Neuronal stem cell (in vitro differentiated cells): ENCODE data around the gene SLC7A14.

Experiments
- DNase-seq: peaks from one replicate; pipeline ENCODE4 v3.0.0-alpha.2; 2013; ENCODE audit warnings: low spot score
- H2AFZ ChIP-seq: one replicate; pipeline ENCODE4 v1.6.1; 2013; ENCODE audit warnings: mild to moderate bottlenecking, low read length, inconsistent platforms
- H2AK5ac ChIP-seq: 2 replicates; pipeline ENCODE4 v1.6.1; 2013; ENCODE audit warnings: low read depth, mild to moderate bottlenecking, inconsistent platforms, low read length, moderate library complexity, mixed read lengths
- H2BK120ac ChIP-seq: 2 replicates; pipeline ENCODE4 v1.6.1; 2013; ENCODE audit warnings: low read depth, mild to moderate bottlenecking, inconsistent platforms, low read length, moderate library complexity, mixed read lengths
- H2BK12ac ChIP-seq: one replicate; pipeline ENCODE4 v1.6.1; 2013; ENCODE audit warnings: low read length, inconsistent platforms
- H2BK15ac ChIP-seq: 2 replicates; pipeline ENCODE4 v1.6.1; 2013; ENCODE audit warnings: mild to moderate bottlenecking, low read length, inconsistent platforms, mixed read lengths
- H2BK5ac ChIP-seq: one replicate; pipeline ENCODE4 v1.6.1; 2013; ENCODE audit warnings: inconsistent platforms, mild to moderate bottlenecking, low read length, moderate library complexity
- H3K14ac ChIP-seq: one replicate; pipeline ENCODE4 v1.6.1; 2013; ENCODE audit warnings: low read length, inconsistent platforms
- H3K18ac ChIP-seq: 2 replicates; pipeline ENCODE4 v1.6.1; 2013; ENCODE audit warnings: low read length, inconsistent platforms
- H3K23ac ChIP-seq: 2 replicates; pipeline ENCODE4 v1.6.1; 2013; ENCODE audit warnings: low read depth, mild to moderate bottlenecking, mixed read lengths, low read length, inconsistent platforms; ENCODE audit not compliant: poor library complexity
- H3K27ac ChIP-seq: replicated peaks from 3 replicates; pipeline ENCODE4 v1.5.1; 2013; ENCODE audit warnings: low read length, inconsistent platforms
- H3K27me3 ChIP-seq, 3 experiments: 2 replicates each; pipeline ENCODE4 v1.6.1; 2013; ENCODE audit warnings: low read length in 3 of 3, mild to moderate bottlenecking in 2 of 3, inconsistent platforms in 1 of 3, low read depth in 1 of 3, mixed read lengths in 1 of 3, moderate library complexity in 1 of 3; ENCODE audit not compliant: control insufficient read depth in 3 of 3, insufficient read depth in 3 of 3
- H3K36me3 ChIP-seq, 2 donors: replicated peaks in 1 of 2; 2 replicates each; pipeline ENCODE4 v1.6.1; 2013; ENCODE audit warnings: low read length in 2 of 2; ENCODE audit not compliant: control insufficient read depth in 2 of 2, insufficient read depth in 2 of 2
- H3K4ac ChIP-seq: 2 replicates; pipeline ENCODE4 v1.6.1; 2013; ENCODE audit warnings: inconsistent platforms, mild to moderate bottlenecking, low read length, moderate library complexity
- H3K4me1 ChIP-seq, 2 donors: 1 replicate in 1 of 2; 2 replicates in 1 of 2; pipeline ENCODE4 v1.6.1; 2013; ENCODE audit warnings: low read length in 2 of 2, low read depth in 1 of 2; ENCODE audit not compliant: control insufficient read depth in 2 of 2, insufficient read depth in 1 of 2
- H3K4me2 ChIP-seq: one replicate; pipeline ENCODE4 v1.6.1; 2013; ENCODE audit warnings: mild to moderate bottlenecking, low read length, inconsistent platforms; ENCODE audit not compliant: insufficient read depth, poor library complexity, severe bottlenecking
- H3K4me3 ChIP-seq, 2 donors: 2 replicates each; pipeline ENCODE4 v1.5.1; 2013; ENCODE audit warnings: low read length in 2 of 2, mild to moderate bottlenecking in 2 of 2, inconsistent platforms in 1 of 2, moderate library complexity in 1 of 2
- H3K79me1 ChIP-seq: one replicate; pipeline ENCODE4 v1.6.1; 2013; ENCODE audit warnings: low read depth, mild to moderate bottlenecking, inconsistent platforms, low read length, moderate library complexity
- H3K9ac ChIP-seq: one replicate; pipeline ENCODE4 v1.6.1; 2013; ENCODE audit warnings: mild to moderate bottlenecking, low read depth, low read length, inconsistent platforms; ENCODE audit not compliant: poor library complexity
- H3K9me3 ChIP-seq, 2 donors: replicated peaks in 1 of 2; 2 replicates each; pipeline versions ENCODE3 to v1.6.1; 2013; ENCODE audit warnings: low read length in 2 of 2, mild to moderate bottlenecking in 2 of 2, inconsistent platforms in 1 of 2, low read depth in 1 of 2, mixed read lengths in 1 of 2, moderate library complexity in 1 of 2; ENCODE audit not compliant: control insufficient read depth in 2 of 2, insufficient read depth in 1 of 2
- H4K8ac ChIP-seq: one replicate; pipeline ENCODE4 v1.6.1; 2013; ENCODE audit warnings: low read depth, mild to moderate bottlenecking, inconsistent platforms, low read length, moderate library complexity
- H4K91ac ChIP-seq: one replicate; pipeline ENCODE4 v1.6.1; 2013; ENCODE audit warnings: low read length, low read depth, mild to moderate bottlenecking, inconsistent platforms; ENCODE audit not compliant: poor library complexity
- WGBS, 2 donors: extraction: QIAGEN DNeasy Blood & Tissue Kit; methylation state at CpG; one replicate each; pipeline ENCODE4 v1.1.7; 2013; ENCODE audit warnings: missing lambda C conversion rate in 2 of 2, mixed read lengths in 1 of 2; ENCODE audit not compliant: insufficient read length in 2 of 2, insufficient replicate concordance in 1 of 2; ENCODE audit errors: extremely low coverage in 2 of 2; 5-methylcytosine and 5-hydroxymethylcytosine counted together

The SLC7A14 gene

GRCh38 chr3:170555329-170555728 is 30.5 kb downstream of the SLC7A14 start:
- Histone ChIP-seq H2AK5ac (no peak overlapping the region), H3K9me3 (no peaks in the 10 kb centered on the region), H4K91ac (no peak overlapping the region), H3K36me3 (no peaks in the 10 kb centered on the region), H4K8ac (no peak overlapping the region), H3K4me1 (peaks cover 0 to 2% of the 10 kb centered on the region in 2 donors), H3K4me3 (no peak overlapping the region), H3K9ac (no peak overlapping the region), H3K79me1 (no peaks in the 10 kb centered on the region), H3K27me3 (no peaks in the 10 kb centered on the region), H2BK120ac (no peak overlapping the region), H2BK5ac (no peak overlapping the region), H3K4ac (no peak overlapping the region), H3K27ac (no peak overlapping the region), H2AFZ (no peak overlapping the region), H3K4me2 (peak overlapping the region; percentile 3), H3K23ac (no peak overlapping the region), H2BK15ac (no peak overlapping the region), H2BK12ac (no peak overlapping the region), H3K14ac (no peak overlapping the region), H3K18ac (no peak overlapping the region)
- no peak for DNase-seq
- no CpG with 5 or more reads among the region's 1 CpG for WGBS, 2 donors

- Histone ChIP-seq H3K4me2 (no peak overlapping the region), H3K4me3 (no peak overlapping the region), H2BK5ac (no peak overlapping the region), H3K27me3 (no peaks in the 10 kb centered on the region), H3K27ac (no peak overlapping the region), H4K8ac (no peak overlapping the region), H3K9ac (no peak overlapping the region), H2AFZ (no peak overlapping the region), H3K18ac (no peak overlapping the region), H3K23ac (no peak overlapping the region), H2AK5ac (no peak overlapping the region), H4K91ac (no peak overlapping the region), H3K36me3 (no peaks in the 10 kb centered on the region), H3K9me3 (no peaks in the 10 kb centered on the region), H3K14ac (no peak overlapping the region), H2BK120ac (no peak overlapping the region), H2BK12ac (no peak overlapping the region), H3K4me1 (peaks cover 0 to 2% of the 10 kb centered on the region in 2 donors), H3K79me1 (no peaks in the 10 kb centered on the region), H3K4ac (no peak overlapping the region), H2BK15ac (no peak overlapping the region)
- DNase-seq: no peak
- WGBS, 2 donors: no CpG with 5 or more reads among the region's 4 CpGs
These were observed 31.8 kb downstream of the SLC7A14 start for GRCh38 chr3:170553788-170554757.

- Histone ChIP-seq H2BK5ac (no peak overlapping the region), H2BK15ac (no peak overlapping the region), H3K79me1 (no peaks in the 10 kb centered on the region), H3K4me1 (peaks cover 0 to 2% of the 10 kb centered on the region in 2 donors), H3K4me2 (no peak overlapping the region), H2AFZ (no peak overlapping the region), H2BK120ac (no peak overlapping the region), H3K18ac (no peak overlapping the region), H4K91ac (no peak overlapping the region), H3K27me3 (no peaks in the 10 kb centered on the region), H3K9me3 (no peaks in the 10 kb centered on the region), H2AK5ac (no peak overlapping the region), H3K4me3 (no peak overlapping the region), H3K23ac (no peak overlapping the region), H3K36me3 (no peaks in the 10 kb centered on the region), H3K4ac (no peak overlapping the region), H3K9ac (no peak overlapping the region), H3K14ac (no peak overlapping the region), H2BK12ac (no peak overlapping the region), H4K8ac (no peak overlapping the region), H3K27ac (no peak overlapping the region)
- WGBS, 2 donors: no CpG with 5 or more reads among the region's 2 CpGs
- DNase-seq: no peak
These were observed 34.6 kb downstream of the SLC7A14 start for GRCh38 chr3:170551252-170551651.

- Histone ChIP-seq H3K27me3 (no peaks in the 10 kb centered on the region), H3K79me1 (no peaks in the 10 kb centered on the region), H3K9me3 (no peaks in the 10 kb centered on the region), H3K14ac (no peak overlapping the region), H2AK5ac (no peak overlapping the region), H3K23ac (no peak overlapping the region), H3K4ac (no peak overlapping the region), H3K18ac (no peak overlapping the region), H3K4me1 (no peaks in the 10 kb centered on the region), H3K27ac (no peak overlapping the region), H2BK15ac (no peak overlapping the region), H3K4me3 (no peak overlapping the region), H2BK12ac (no peak overlapping the region), H2BK120ac (no peak overlapping the region), H3K9ac (no peak overlapping the region), H3K36me3 (no peaks in the 10 kb centered on the region), H2AFZ (no peak overlapping the region), H2BK5ac (no peak overlapping the region), H3K4me2 (no peak overlapping the region), H4K91ac (no peak overlapping the region), H4K8ac (no peak overlapping the region)
- WGBS, 2 donors: no CpG with 5 or more reads among the region's 3 CpGs
- DNase-seq: no peak
These were observed 43.2 kb downstream of the SLC7A14 start for GRCh38 chr3:170542704-170543103.
